GM12878 (cell line): ENCODE measurements around the gene CHST15. TPM values are rescaled to one million over a fixed set of nuclear protein-coding genes. Genes with fewer than 3 reads are reported as not detected.

Experiments
- MYC ChIP-seq: IDR thresholded peaks from 2 replicates; pipeline ENCODE4 v1.6.1; 2011; ENCODE audit warnings: mild to moderate bottlenecking, low read length, moderate library complexity, inconsistent platforms; ENCODE audit not compliant: insufficient read depth, insufficient replicate concordance, insufficient read length, severe bottlenecking
- POU2F2 ChIP-seq: IDR thresholded peaks from 3 replicates; pipeline ENCODE4 v1.6.1; 2011; ENCODE audit warnings: low read depth, mild to moderate bottlenecking, low read length, borderline replicate concordance
- SREBF1 ChIP-seq: IDR thresholded peaks from 2 replicates; pipeline ENCODE4 v1.6.1; 2012; ENCODE audit warnings: mild to moderate bottlenecking, low read length
- SUZ12 ChIP-seq: fragments of 200-600 bp; sonication (generic); IDR thresholded peaks from one replicate; pipeline ENCODE4 v1.6.1; 2018; ENCODE audit warnings: antibody characterized with exemption, mild to moderate bottlenecking; ENCODE audit not compliant: unreplicated experiment
- ZZZ3 ChIP-seq: IDR thresholded peaks from 2 replicates; pipeline ENCODE4 v1.6.1; 2011; ENCODE audit warnings: low read depth; ENCODE audit not compliant: control insufficient read depth, insufficient read length
- polyA plus RNA-seq, 11 experiments: library from polyadenylated mRNA; depleted of rRNA in 4 of 11; unstranded in 6 of 11; stranded (reverse) in 5 of 11; fragments of >200 nt; fragmentation: Nextera tagmentation in 4 of 11; fragmentation: Illumina TruSeq in 1 of 11; extraction: Ambion mirVana in 4 of 11; extraction: Trizol in 1 of 11; gene quantifications; 1 replicate in 1 of 11; 2 replicates in 10 of 11; pipeline versions ENCODE4 v1.2.1 to v1.2.3, GENCODE V29; 2011 to 2016; ENCODE audit warnings: inconsistent platforms in 2 of 11, missing spikeins in 2 of 11, low read depth in 1 of 11
- total RNA-seq, 4 experiments: library from RNA; depleted of rRNA in 3 of 4; stranded (reverse); fragments of >200 nt in 3 of 4; fragmentation: Illumina TruSeq in 1 of 4; extraction: Trizol in 1 of 4; gene quantifications; 2 replicates each; pipeline versions ENCODE4 v1.2.1 to v1.2.3, GENCODE V29; 2013 to 2021
- TF ChIP-seq, protein P1 (sequence below): IDR thresholded peaks from 2 replicates; pipeline ENCODE4 v1.6.1; 2011; ENCODE audit warnings: borderline replicate concordance, low read depth, mild to moderate bottlenecking, moderate library complexity, low read length; ENCODE audit not compliant: insufficient read depth, poor library complexity, severe bottlenecking
- TF ChIP-seq, protein P2 (sequence below): fragments of 450-650 bp; IDR thresholded peaks from 2 replicates; pipeline ENCODE4 v1.6.1; 2018; ENCODE audit warnings: borderline replicate concordance, mild to moderate bottlenecking; ENCODE audit not compliant: partially characterized antibody

CHST15 gene
- total and polyA plus RNA-seq, 10 of the 15 experiments (the other 5 are each of a cell fraction or from before 2014, with no cell fraction given): 0.02 to 0.53 (median 0.05) TPM; not detected in 1

DNA sequence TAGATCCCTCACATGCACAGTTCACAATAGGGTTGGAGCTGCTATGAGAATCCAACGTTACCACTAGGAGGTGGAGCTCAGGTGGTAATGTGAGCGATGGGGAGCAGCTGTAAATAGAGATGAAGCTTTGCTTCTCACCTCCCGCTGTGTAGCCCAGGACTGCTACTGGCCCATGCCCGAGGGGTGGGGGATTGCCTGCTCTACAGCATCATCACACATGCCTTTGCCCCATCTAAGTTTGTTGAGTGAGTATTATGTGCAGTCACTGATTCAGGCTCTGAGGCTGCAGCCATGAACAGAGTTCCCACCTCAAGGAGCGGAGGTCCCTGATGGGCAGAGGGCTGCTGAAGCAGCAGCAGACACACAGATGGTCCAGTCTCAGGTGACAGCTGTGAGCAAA is 94.1 kb downstream of the CHST15 start (continued):
- TF ChIP-seq ZZZ3: no peak
- TF ChIP-seq POU2F2: no peak
- TF ChIP-seq, protein P1, sequence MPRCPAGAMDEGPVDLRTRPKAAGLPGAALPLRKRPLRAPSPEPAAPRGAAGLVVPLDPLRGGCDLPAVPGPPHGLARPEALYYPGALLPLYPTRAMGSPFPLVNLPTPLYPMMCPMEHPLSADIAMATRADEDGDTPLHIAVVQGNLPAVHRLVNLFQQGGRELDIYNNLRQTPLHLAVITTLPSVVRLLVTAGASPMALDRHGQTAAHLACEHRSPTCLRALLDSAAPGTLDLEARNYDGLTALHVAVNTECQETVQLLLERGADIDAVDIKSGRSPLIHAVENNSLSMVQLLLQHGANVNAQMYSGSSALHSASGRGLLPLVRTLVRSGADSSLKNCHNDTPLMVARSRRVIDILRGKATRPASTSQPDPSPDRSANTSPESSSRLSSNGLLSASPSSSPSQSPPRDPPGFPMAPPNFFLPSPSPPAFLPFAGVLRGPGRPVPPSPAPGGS: no peak
- TF ChIP-seq SUZ12: no peak
- TF ChIP-seq, protein P2, sequence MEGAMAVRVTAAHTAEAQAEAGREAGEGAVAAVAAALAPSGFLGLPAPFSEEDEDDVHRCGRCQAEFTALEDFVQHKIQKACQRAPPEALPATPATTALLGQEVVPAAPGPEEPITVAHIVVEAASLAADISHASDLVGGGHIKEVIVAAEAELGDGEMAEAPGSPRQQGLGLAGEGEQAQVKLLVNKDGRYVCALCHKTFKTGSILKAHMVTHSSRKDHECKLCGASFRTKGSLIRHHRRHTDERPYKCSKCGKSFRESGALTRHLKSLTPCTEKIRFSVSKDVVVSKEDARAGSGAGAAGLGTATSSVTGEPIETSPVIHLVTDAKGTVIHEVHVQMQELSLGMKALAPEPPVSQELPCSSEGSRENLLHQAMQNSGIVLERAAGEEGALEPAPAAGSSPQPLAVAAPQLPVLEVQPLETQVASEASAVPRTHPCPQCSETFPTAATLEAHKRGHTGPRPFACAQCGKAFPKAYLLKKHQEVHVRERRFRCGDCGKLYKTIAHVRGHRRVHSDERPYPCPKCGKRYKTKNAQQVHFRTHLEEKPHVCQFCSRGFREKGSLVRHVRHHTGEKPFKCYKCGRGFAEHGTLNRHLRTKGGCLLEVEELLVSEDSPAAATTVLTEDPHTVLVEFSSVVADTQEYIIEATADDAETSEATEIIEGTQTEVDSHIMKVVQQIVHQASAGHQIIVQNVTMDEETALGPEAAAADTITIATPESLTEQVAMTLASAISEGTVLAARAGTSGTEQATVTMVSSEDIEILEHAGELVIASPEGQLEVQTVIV: no peak
- no peak for TF ChIP-seq MYC
- no peak for TF ChIP-seq SREBF1
